Measurements from ENCODE around the gene CDYL2. TPM values are rescaled to one million over a fixed set of nuclear protein-coding genes. Genes with fewer than 3 reads are reported as not detected.
A peak's percentile ranks its signal among the peaks of the same experiment; 100 is the strongest.

CDYL2 gene
- total RNA-seq, 1 experiment from 2014 or later: 7.6 TPM

DNA sequence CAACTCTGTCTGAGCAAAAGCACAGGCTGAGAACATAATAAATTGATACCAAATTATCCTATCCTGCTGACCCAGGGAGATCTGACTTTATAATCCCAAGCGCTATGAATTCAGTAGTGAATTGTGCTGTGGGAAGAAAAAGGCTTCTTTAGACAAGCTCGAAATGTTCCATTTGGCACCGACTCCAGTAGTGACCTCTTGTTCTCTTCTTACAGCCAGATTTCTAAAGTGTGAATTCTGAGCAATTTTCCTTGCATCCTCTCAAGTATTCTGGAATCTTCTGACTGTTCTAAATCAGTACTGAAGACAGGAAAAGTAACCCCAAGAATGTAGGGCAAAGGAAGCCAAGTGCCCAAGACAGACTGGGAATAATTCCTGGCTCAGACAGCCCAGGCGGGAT is 58.2 kb downstream of the CDYL2 start:
- TF ChIP-seq EZH2 (IDR thresholded peaks at IDR 0.05; ENCODE audit: low read length, unreplicated experiment): no peak
- TF ChIP-seq EZH2phosphoT487 (IDR thresholded peaks at IDR 0.05; ENCODE audit: borderline replicate concordance, low read length): no peak
- TF ChIP-seq, protein P1, sequence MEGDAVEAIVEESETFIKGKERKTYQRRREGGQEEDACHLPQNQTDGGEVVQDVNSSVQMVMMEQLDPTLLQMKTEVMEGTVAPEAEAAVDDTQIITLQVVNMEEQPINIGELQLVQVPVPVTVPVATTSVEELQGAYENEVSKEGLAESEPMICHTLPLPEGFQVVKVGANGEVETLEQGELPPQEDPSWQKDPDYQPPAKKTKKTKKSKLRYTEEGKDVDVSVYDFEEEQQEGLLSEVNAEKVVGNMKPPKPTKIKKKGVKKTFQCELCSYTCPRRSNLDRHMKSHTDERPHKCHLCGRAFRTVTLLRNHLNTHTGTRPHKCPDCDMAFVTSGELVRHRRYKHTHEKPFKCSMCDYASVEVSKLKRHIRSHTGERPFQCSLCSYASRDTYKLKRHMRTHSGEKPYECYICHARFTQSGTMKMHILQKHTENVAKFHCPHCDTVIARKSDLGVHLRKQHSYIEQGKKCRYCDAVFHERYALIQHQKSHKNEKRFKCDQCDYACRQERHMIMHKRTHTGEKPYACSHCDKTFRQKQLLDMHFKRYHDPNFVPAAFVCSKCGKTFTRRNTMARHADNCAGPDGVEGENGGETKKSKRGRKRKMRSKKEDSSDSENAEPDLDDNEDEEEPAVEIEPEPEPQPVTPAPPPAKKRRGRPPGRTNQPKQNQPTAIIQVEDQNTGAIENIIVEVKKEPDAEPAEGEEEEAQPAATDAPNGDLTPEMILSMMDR (conservative IDR thresholded peaks at IDR 0.05; ENCODE audit: low read depth, low read length): no peak
- Histone ChIP-seq H3K4me1 (ENCODE audit: insufficient read depth, low read length) (peaks cover 11% of the 10 kb centered on the region), H3F3A (ENCODE audit: low read length, unreplicated experiment) (no peaks in the 10 kb centered on the region), H3K4me3 (ENCODE audit: low read length) (no peak overlapping the region), H3K9ac (ENCODE audit: low read length) (no peak overlapping the region), H3K9me2 (replicated peaks; ENCODE audit: low read length) (no peaks in the 10 kb centered on the region), H3K27ac (ENCODE audit: low read length) (no peak overlapping the region), H3K27me3 (ENCODE audit: low read length) (no peaks in the 10 kb centered on the region), H3K9me3 (ENCODE audit: low read length) (no peaks in the 10 kb centered on the region), H3K79me2 (ENCODE audit: low read length) (0 out of 2 replicates have a peak, but pooled peaks cover 8% of the 10 kb centered on the region), H2AFZ (ENCODE audit: low read length) (no peak overlapping the region), H3K4me2 (ENCODE audit: low read length) (no peak overlapping the region), H4K20me1 (ENCODE audit: low read length) (no peaks in the 10 kb centered on the region), H3K36me3 (ENCODE audit: low read depth, low read length) (no peaks in the 10 kb centered on the region)
- ChIA-PET POLR2A (ENCODE audit: unreplicated experiment) (no interaction called here), CTCF (no interaction called here)
- no TSS peak for BruUV-seq (replicated peaks)
- ATAC-seq: no peak
- DNase-seq: no peak
- intact Hi-C loops (cut with micrococcal nuclease): no loop called here

DNA sequence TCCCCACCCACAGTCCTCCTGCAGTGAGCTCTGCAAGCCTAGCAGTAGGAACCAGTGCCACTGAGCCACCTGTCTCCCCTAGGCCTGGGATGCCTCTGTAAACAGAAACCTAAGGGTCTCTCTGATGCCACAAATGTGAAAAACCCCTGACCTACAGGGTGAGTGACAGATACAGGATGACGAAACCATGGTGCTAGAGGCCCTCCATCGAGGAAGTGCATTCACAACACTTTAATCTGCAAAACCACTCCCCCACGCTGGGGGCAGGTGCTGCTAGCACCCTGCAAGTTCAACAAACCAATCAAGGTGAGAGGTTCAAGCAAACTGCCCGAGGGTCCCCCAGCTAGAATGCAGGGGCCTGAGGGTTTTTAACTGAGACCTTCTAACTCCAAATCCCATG is 59.5 kb downstream of the CDYL2 start:
- Histone ChIP-seq H3K4me2 (ENCODE audit: low read length) (no peak overlapping the region), H4K20me1 (ENCODE audit: low read length) (no peaks in the 10 kb centered on the region), H3K9me3 (ENCODE audit: low read length) (no peaks in the 10 kb centered on the region), H3F3A (ENCODE audit: low read length, unreplicated experiment) (no peaks in the 10 kb centered on the region), H3K36me3 (ENCODE audit: low read depth, low read length) (no peaks in the 10 kb centered on the region), H3K9me2 (replicated peaks; ENCODE audit: low read length) (no peaks in the 10 kb centered on the region), H3K9ac (ENCODE audit: low read length) (no peak overlapping the region), H3K27me3 (ENCODE audit: low read length) (no peaks in the 10 kb centered on the region), H3K4me3 (ENCODE audit: low read length) (no peak overlapping the region), H3K4me1 (ENCODE audit: insufficient read depth, low read length) (peaks cover 7% of the 10 kb centered on the region; the same call in 1 of the 2 replicates), H2AFZ (ENCODE audit: low read length) (no peak overlapping the region), H3K27ac (ENCODE audit: low read length) (no peak overlapping the region), H3K79me2 (ENCODE audit: low read length) (0 out of 2 replicates have a peak, but pooled peaks cover 8% of the 10 kb centered on the region)
- TF ChIP-seq, protein P1 (conservative IDR thresholded peaks at IDR 0.05; ENCODE audit: low read depth, low read length): no peak
- no peak for TF ChIP-seq EZH2 (IDR thresholded peaks at IDR 0.05; ENCODE audit: low read length, unreplicated experiment)
- no peak for TF ChIP-seq EZH2phosphoT487 (IDR thresholded peaks at IDR 0.05; ENCODE audit: borderline replicate concordance, low read length)
- ATAC-seq: no peak
- ChIA-PET CTCF (no interaction called here), POLR2A (ENCODE audit: unreplicated experiment) (no interaction called here)
- no TSS peak for BruUV-seq (replicated peaks)
- intact Hi-C loops (cut with micrococcal nuclease): no loop called here
- no peak for DNase-seq

DNA sequence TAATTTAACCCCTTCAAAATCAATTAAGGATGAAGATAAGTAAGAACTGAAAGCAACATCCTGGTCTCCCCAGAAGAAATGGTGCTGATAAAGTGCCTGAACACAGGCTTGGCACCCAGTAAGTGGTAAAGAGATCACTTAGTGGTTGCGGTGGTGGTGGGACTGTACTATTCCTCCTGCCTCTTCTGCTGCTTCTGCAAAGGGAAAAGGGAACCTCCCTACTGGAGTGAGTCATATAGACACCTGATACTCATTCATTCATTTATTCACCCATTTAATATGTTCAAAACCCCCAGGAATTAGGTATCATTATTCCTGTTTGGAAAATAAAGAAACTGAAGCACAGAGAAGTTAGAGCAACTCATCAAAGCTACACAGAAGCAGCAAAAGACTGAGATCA is 60.6 kb downstream of the CDYL2 start:
- CTCF ChIA-PET: no interaction called here
- TF ChIP-seq EZH2phosphoT487 (IDR thresholded peaks at IDR 0.05; ENCODE audit: borderline replicate concordance, low read length) (no peak), EZH2 (IDR thresholded peaks at IDR 0.05; ENCODE audit: low read length, unreplicated experiment) (no peak)
- TF ChIP-seq, protein P1 (conservative IDR thresholded peaks at IDR 0.05; ENCODE audit: low read depth, low read length): no peak
- no TSS peak for BruUV-seq (replicated peaks)

More for the DNA sequence above, 60.6 kb downstream of the CDYL2 start:
- intact Hi-C loops (cut with micrococcal nuclease): no loop called here
- POLR2A ChIA-PET (ENCODE audit: unreplicated experiment): no interaction called here
- H3K9ac ChIP-seq (ENCODE audit: low read length): no peak overlapping the region
- no peaks in the 10 kb centered on the region for H3K9me3 ChIP-seq (ENCODE audit: low read length)
- no peaks in the 10 kb centered on the region for H4K20me1 ChIP-seq (ENCODE audit: low read length)
- H3K79me2 ChIP-seq (ENCODE audit: low read length): 0 out of 2 replicates have a peak, but pooled peaks cover 7% of the 10 kb centered on the region
- H3K27me3 ChIP-seq (ENCODE audit: low read length): no peaks in the 10 kb centered on the region
- no peaks in the 10 kb centered on the region for H3F3A ChIP-seq (ENCODE audit: low read length, unreplicated experiment)
- H3K27ac ChIP-seq (ENCODE audit: low read length): no peak overlapping the region
- H3K4me3 ChIP-seq (ENCODE audit: low read length): no peak overlapping the region
- H3K36me3 ChIP-seq (ENCODE audit: low read depth, low read length): no peaks in the 10 kb centered on the region
- H3K4me2 ChIP-seq (ENCODE audit: low read length): no peak overlapping the region
- ATAC-seq: no peak
- H3K9me2 ChIP-seq (replicated peaks; ENCODE audit: low read length): no peaks in the 10 kb centered on the region
- H2AFZ ChIP-seq (ENCODE audit: low read length): no peak overlapping the region
- DNase-seq: peak; percentile 7
- peaks cover 7% of the 10 kb centered on the region; the same call in 1 of the 2 replicates for H3K4me1 ChIP-seq (ENCODE audit: insufficient read depth, low read length)
